Measurements from ENCODE around the gene ZSWIM2.

Gene ZSWIM2

DNA sequence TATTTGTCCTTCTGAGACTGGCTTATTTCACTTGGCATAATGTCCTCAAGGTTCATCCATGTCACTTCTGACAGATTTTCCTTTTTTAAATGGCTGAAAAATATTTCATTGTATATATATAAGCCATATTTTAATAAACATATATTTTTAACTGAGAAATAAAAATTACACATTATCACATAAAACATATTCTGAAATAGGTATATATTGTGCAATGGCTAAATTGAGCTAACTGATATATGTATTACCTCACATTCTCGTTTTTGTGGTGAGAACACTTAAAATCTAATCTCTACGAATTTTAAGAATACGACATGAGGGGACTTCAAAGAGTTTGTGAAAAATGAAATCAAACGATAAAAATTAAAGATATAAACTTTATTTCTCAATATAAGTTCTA is 25.7 kb upstream of the ZSWIM2 start:
- H3K4me3 ChIP-seq (ENCODE audit: low read length), result no peak overlapping the region
- DNase-seq (ENCODE audit: low read depth), result no peak
- TF ChIP-seq, protein P1, sequence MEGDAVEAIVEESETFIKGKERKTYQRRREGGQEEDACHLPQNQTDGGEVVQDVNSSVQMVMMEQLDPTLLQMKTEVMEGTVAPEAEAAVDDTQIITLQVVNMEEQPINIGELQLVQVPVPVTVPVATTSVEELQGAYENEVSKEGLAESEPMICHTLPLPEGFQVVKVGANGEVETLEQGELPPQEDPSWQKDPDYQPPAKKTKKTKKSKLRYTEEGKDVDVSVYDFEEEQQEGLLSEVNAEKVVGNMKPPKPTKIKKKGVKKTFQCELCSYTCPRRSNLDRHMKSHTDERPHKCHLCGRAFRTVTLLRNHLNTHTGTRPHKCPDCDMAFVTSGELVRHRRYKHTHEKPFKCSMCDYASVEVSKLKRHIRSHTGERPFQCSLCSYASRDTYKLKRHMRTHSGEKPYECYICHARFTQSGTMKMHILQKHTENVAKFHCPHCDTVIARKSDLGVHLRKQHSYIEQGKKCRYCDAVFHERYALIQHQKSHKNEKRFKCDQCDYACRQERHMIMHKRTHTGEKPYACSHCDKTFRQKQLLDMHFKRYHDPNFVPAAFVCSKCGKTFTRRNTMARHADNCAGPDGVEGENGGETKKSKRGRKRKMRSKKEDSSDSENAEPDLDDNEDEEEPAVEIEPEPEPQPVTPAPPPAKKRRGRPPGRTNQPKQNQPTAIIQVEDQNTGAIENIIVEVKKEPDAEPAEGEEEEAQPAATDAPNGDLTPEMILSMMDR (IDR thresholded peaks at IDR 0.05; ENCODE audit: insufficient read depth, low read depth, low read length, missing control alignments), result no peak

DNA sequence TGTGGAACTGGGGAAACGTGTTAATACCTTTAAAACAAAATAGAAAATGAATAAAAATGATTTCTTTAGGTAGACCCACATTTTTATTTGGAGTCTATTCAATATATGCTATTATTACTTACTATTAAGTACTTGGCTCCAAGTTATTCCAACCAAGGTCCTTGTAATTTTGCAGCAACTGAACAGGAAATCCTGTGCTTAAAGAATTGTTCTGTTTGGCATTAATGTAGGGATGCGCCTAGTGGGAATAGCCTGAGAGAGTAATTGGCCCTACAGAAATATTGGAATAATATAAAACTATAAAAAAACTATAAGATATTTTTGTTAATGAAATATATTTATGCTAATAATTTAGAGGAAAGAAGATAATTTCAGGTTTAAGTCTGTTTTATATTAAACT is 22.9 kb upstream of the ZSWIM2 start:
- no peak for DNase-seq (ENCODE audit: low read depth)
- TF ChIP-seq, protein P1 (IDR thresholded peaks at IDR 0.05; ENCODE audit: insufficient read depth, low read depth, low read length, missing control alignments), result no peak
- no peak overlapping the region for H3K4me3 ChIP-seq (ENCODE audit: low read length)

DNA sequence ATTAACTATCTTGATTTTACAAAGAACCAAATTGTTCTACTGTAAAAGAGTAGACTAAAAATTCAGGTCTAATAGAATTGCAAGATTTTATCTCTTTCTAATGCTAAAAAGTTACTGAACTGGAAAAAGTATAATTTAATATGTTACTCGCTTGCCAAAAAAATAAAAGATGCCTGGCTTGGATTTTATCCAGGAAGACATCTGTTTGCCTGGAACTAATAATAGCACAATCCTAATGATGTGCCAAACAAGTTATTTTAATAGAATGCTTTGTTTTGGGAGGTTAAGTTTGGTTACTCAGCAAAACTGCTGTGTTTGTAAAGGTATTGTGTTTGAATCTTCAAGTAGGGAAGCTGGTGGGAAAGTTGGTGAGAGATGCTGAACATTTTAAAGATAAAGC is 19.4 kb upstream of the ZSWIM2 start:
- H3K4me3 ChIP-seq (ENCODE audit: low read length), result no peak overlapping the region
- TF ChIP-seq, protein P1 (IDR thresholded peaks at IDR 0.05; ENCODE audit: insufficient read depth, low read depth, low read length, missing control alignments), result no peak
- DNase-seq (ENCODE audit: low read depth), result no peak

DNA sequence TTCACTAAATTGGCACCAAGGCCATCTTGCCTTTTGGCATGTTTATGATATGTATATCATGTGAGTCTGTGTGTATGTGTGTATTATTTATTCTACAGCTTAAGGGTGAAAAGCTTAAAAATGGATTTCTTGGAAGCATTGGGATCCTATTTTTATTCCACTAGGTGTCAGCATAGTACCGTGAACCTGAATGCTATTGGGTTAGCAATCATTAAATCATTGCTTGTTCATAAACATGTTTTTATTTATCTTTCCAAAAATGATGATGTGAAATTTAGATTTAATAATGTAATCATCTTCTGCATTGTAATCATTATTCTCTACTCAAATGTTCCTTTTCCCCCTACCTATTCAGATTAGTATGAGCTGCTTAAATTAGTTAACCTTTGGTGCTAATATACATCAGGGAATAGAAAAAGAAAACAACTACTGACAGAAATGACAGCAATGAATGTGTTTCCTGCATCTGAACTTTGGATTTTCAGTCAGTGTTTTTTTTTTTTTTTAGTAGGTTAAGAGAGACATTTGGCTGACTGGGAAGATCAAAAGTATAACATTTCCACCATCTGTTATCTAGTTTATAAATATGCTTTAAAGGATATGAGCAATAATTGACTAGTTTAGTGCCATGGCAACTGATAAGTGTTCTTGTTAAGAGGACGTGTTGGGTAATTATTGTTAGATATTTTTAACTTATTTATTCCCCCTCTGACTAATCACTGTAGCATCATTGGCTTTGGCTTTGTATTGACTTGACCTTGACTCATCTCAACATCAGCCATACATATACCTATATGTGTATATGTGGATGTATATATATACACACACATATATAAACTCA is 14.1 kb upstream of the ZSWIM2 start:
- H3K4me3 ChIP-seq (ENCODE audit: low read length), result no peak overlapping the region
- peak; percentile 72 for DNase-seq (ENCODE audit: low read depth)
- TF ChIP-seq, protein P1 (IDR thresholded peaks at IDR 0.05; ENCODE audit: insufficient read depth, low read depth, low read length, missing control alignments), result peak; percentile 59

DNA sequence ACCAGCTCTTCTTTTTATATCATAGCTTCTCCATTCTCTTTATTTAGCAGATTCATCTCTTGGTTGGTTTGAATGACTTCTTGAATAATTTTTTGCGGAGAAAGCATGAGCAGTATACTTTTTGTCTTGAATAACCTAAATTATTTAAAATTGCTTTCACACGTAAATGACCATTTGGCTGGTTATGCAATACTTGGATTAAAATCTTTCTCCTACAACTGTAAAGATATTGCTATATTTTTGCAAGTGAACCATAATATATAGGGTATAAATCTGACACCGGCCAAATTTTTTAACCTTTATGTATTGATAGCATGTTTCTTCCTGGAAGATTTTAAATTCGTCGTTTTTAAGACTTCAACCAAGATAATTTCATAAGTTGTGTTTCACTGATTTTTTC is 6.2 kb upstream of the ZSWIM2 start:
- TF ChIP-seq, protein P1 (IDR thresholded peaks at IDR 0.05; ENCODE audit: insufficient read depth, low read depth, low read length, missing control alignments), result no peak
- DNase-seq (ENCODE audit: low read depth), result no peak

DNA sequence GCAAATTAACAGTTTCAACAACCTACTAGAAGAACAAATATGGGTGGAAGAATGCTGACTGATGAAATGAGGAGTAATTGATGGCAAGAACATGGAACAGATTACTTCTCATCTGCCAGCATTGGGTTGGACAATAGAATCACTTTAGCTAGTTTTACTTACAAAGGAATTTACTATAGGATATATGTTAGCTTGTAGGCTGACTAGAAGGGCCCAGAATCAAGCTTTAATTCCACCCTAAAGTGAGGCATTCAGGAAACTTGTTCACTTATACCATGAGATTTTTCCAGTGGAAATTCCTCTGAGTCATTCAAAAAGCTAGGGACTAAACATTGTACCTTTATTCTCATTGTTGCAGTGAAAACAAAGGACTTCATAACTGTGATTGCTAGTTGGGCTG is 5.0 kb upstream of the ZSWIM2 start:
- DNase-seq (ENCODE audit: low read depth), result peak; percentile 40
- H3K4me3 ChIP-seq (ENCODE audit: low read length), result no peak overlapping the region
- TF ChIP-seq, protein P1 (IDR thresholded peaks at IDR 0.05; ENCODE audit: insufficient read depth, low read depth, low read length, missing control alignments), result no peak

More for the DNA sequence above, 6.2 kb upstream of the ZSWIM2 start:
- no peak overlapping the region for H3K4me3 ChIP-seq (ENCODE audit: low read length)

DNA sequence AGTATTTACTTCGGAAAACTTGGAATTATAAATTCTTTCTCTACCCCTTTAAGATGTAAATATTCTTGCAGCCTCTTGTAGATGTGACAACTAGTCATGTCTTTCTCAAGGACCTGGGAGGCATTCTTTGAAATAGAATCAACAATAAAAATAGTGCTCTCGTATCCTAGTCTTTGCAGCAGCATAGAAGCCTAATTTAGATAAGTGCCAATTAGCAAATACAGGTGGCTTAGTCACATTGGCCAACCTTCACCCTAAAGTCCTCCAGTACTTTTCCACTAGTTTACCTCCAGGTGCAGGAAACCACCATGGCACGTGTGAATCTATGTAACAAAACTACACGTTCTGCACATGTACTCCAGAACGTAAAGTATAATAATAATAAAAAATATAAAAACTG is 3.5 kb upstream of the ZSWIM2 start:
- no peak overlapping the region for H3K4me3 ChIP-seq (ENCODE audit: low read length)
- TF ChIP-seq, protein P1 (IDR thresholded peaks at IDR 0.05; ENCODE audit: insufficient read depth, low read depth, low read length, missing control alignments), result no peak
- DNase-seq (ENCODE audit: low read depth), result no peak
